CD4-positive, alpha-beta T cell treated with Interleukin-15 for 1 hour (primary cell): Measurements from ENCODE around the gene SPINK8.
"Not testable (repeated sequence)": the region's sequence is repeated elsewhere in the genome, so short reads cannot be mapped to it uniquely, and the experiment has no call there.

Experiments
- DNase-seq: peaks from one replicate; pipeline ENCODE4 v3.0.0-alpha.2; 2020

Gene SPINK8

GRCh38 chr3:48276911-48277641, 56.4 kb downstream of the SPINK8 start:
- no peak for DNase-seq

GRCh38 chr3:48275287-48276027, 58.0 kb downstream of the SPINK8 start:
- no peak for DNase-seq

GRCh38 chr3:48274452-48274851, 59.0 kb downstream of the SPINK8 start:
- no peak for DNase-seq

GRCh38 chr3:48273594-48274211, 59.8 kb downstream of the SPINK8 start:
- peak; percentile 44 for DNase-seq

- DNase-seq: no peak
These were observed 61.5 kb downstream of the SPINK8 start for GRCh38 chr3:48271763-48272498.

- not testable (repeated sequence) for DNase-seq
These were observed 62.2 kb downstream of the SPINK8 start for GRCh38 chr3:48271223-48271622.

- no peak for DNase-seq
These were observed 63.2 kb downstream of the SPINK8 start for GRCh38 chr3:48270306-48270705.

- no peak for DNase-seq
These were observed 63.9 kb downstream of the SPINK8 start for GRCh38 chr3:48269592-48269991.

GRCh38 chr3:48268936-48269561, 64.4 kb downstream of the SPINK8 start:
- DNase-seq: no peak

GRCh38 chr3:48268381-48268935, 65.0 kb downstream of the SPINK8 start:
- peak; percentile 73 for DNase-seq

- no peak for DNase-seq
These were observed 65.7 kb downstream of the SPINK8 start for GRCh38 chr3:48267782-48268181.

GRCh38 chr3:48258530-48258929, 74.9 kb downstream of the SPINK8 start:
- DNase-seq: no peak
